ENCODE data around the gene C4orf33.
"Not testable (repeated sequence)": the region's sequence is repeated elsewhere in the genome, so short reads cannot be mapped to it uniquely, and the experiment has no call there.

Gene C4orf33, protein sequence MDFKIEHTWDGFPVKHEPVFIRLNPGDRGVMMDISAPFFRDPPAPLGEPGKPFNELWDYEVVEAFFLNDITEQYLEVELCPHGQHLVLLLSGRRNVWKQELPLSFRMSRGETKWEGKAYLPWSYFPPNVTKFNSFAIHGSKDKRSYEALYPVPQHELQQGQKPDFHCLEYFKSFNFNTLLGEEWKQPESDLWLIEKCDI

DNA sequence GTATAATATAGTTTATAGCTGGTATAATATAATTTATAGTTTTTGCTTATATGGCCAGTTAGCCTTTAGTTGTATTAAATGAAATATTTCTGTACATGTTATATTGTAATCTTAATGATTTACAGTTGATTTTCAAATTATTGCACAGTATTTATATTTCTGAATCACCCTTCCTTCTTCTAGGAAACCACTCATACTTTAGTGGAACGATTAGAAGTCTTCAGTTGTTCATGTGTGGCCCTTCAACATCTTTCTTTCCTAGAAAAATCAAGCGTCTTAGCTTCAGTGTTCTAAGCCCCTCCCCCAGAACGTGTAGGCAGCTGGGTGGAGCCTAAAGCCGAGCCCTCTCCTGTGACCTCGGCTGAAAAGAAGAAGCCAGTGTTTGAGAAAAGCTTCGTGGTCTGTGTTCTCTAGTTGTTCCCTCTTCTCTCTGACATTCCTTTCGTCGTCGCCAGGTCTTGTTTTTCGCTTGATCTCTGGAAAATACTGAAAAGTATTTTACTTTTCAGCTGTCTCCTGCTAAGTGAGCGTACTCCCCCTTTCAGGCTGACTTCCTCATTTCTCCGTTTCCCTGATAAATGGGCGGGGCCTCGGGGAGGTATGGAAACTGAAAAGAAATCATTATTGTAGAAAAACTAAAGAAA, at the start of gene C4orf33:
Gene C4orf33, plus strand, starts transcription at position 342 of the 644 bp plus-strand sequence. CDS start 6,459 bp downstream, outside the sequence.
- peak; percentile 41 for DNase-seq (ENCODE audit: low read depth)

DNA sequence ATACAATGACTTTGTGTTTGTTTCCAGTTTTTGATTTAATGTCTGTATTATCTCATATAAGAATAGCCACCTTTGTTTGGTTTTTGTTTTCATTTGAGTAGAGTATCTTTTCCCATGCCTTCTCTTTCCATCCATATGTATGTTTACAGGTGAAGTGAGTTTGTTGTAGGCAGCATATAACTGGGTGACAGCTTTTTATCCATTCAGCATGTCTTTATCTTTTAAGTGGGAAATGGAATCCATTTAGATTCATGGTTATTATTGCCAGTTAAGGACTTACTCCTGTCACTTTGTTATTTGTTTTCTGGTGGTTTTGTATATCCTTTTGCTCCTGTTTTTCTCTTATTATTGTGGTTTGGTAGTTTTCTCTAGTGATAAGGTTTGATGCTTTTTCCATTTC, 36.9 kb upstream of the C4orf33 start:
- no peak for DNase-seq (ENCODE audit: low read depth)

DNA sequence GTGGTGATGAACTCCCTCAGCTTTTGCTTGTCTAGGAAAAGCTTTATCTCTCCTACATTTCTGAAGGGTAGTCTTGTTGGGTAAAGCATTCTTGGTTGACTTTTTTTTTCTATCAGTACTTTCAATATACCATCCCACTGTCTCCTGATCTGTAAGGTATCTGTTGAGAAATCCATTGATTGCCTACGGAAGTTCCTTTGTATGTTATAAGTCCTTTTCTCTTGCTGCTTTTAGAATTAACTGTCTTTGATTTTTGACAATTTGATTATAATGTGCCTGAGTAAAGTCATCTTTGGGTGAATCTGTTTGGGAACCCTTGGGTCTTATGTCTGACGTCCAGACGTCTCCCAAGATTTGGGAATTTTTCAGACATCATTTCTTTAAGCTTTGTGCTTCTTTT, 33.4 kb upstream of the C4orf33 start:
- no peak for DNase-seq (ENCODE audit: low read depth)

DNA sequence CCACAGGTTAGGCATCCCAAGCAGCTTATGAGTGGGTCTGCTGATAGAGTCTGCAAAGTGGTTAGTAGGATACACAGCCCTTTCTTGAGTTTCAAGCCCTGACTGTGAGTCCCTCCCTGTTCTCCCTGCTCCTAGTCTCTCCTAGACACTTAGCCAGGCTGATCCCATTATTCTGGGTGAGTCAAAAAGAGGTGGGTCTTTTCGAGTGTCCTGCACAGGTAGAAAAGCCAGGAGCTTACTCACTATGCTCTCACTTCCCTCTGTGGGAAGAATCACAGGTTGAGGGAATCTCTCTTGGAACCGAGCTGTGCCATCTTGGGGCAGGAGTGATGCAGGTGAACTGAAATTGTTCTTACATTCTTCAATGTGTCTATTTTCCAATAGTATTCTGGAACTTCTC, 32.3 kb upstream of the C4orf33 start:
- no peak for DNase-seq (ENCODE audit: low read depth)

DNA sequence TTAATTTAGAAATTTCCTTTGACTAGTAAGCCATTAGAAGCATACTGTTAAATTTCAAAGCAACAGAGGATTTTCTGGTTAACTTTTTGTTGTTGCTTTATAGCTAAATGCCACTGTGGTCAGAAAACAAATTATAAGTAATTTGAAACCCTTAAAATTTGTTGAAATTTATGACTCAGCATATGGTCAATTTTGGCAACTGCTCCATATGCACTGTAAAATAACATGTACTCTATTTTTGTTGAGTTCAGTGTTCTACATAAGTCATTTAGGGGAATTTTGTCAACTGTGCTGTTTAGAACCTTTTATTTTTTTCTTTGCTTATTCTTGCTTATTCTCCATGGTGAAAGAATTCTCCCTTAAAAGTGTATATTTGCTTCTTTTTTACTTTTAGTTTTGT, 31.2 kb upstream of the C4orf33 start:
- DNase-seq (ENCODE audit: low read depth) = peak; percentile 26

DNA sequence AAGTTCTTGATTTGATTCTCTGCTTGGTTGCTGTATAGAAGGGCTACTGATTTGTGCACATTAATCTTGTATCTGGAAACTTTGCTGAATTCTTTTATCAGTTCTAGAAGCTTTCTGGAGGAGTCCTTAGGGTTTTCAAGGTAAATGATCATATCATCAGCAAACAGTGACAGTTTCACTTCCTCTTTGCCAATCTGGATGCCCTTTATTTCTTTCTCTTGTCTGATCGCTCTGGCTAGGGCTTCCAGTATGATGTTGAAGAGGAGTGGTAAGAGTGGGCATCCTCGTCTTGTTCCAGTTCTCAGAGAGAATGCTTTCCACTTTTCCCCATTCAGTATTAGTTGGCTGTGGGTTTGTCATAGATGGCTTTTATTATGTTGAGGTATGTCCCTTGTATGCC, 26.4 kb upstream of the C4orf33 start:
- not testable (repeated sequence) for DNase-seq (ENCODE audit: low read depth)

DNA sequence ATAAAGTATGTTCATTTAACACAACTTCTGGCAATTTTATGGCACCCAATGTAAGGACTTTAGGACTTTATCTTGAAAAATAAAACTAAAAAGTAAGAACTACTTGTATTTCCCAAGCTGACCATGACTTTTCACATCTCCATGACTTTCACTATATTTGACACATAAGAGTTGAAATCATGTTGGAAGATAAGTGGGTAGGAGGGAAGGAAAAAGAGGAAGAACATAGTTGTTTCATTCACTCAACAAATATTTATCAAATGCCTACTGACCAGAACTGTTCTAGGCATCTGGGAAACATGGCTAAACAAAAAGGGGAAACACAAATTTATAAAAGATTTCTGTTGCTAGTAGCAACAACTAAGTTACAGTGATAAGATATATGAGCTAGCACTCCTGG, 18.6 kb upstream of the C4orf33 start:
- no peak for DNase-seq (ENCODE audit: low read depth)

DNA sequence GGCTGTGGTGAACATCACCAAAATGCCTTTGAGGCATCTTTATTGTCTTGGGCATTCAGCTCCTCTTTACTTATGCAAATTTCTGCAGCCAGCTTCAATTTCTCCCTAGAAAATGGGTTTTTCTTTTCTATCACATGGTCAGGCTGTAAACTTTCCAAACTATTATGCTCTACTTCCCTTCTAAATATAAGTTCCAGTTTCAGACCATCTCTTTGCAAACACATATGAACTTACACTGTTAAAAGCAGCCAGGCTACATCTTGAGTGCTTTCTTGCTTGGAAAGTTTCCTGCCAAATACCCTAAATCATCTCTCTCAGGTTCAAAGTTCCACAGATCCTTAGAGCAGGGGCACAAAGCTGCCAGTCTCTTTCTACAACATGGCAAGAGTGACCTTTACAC, 15.8 kb upstream of the C4orf33 start:
- DNase-seq (ENCODE audit: low read depth) = no peak

DNA sequence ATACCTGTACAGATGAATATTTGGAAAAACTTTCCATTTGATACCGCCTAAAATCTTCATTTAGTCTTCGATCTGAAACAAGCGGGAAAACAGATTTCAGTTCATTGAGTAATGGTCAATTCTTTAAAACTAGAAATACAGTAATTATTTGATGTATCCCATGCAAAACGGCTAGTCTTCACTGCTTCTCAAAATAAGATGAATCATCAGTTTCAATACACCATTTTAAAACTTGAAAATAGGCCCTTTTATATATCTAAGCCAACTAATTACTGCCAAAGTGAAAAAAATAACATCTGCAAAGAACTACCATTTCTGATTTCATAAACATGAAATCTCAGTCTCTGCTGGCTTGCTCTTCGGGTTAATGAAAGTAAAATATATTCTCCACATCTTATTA, 13.7 kb upstream of the C4orf33 start:
- DNase-seq (ENCODE audit: low read depth) = no peak

DNA sequence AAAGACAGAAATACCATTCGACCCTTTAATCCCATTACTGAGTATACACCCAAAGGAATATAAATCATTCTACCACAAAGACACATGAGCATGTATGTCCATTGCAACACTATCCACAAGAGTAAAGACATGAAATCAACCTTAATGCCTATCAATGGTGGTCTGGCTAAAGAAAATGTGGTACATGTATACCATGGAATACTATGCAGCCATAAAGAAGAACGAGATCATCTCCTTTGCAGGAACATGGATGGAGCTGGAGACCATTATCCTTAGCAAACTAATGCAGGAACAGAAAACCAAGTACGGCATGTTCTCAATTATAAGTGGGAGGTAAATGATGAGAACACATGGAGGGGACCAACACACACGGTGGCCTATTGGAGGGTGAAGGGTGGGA, 10.5 kb upstream of the C4orf33 start:
- no peak for DNase-seq (ENCODE audit: low read depth)

DNA sequence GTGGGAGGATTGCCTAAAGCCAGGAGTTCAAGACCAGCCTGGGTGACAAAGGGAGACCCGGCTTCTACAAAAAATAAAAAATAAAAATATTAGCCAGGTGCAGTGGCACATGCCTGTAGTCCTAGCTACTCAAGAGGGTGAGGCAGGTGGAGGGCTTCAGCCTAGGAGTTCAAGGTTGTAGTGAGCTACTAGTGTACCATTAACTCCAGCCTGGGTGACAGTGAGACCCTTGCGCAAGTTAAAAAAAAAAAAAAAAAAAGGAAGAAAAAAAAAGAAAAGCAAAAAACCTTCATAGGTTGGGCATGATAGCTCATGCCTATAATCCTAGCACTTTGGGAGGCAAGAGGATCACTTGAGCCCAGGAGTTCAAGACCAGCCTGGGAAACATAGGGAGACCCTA, 8.4 kb upstream of the C4orf33 start:
- no peak for DNase-seq (ENCODE audit: low read depth)

DNA sequence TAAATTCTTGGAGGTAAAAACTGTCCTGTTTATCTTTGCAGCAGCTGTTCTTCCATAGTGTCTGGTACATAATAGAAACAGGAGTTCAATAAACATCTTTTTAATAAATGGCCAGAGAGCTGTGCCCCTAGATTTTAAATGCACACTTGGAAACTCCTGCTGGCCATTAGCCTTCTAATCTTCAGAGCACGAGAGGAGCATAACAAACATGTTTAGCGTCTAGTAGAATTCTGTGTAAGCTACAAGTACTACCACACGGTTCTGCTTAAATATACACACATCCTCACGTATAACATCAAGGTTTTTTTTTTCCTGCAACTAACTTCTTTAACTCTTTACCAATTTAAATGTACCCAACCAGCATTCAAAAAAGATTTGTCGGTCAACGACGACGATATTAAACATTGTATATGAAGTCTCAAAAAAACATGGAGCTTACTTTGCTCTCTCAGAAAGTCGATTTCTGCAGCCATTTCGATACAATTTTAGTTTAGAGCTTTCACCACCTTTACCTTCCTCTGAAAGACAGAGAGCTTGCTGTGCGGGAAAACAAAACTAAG, 3.2 kb upstream of the C4orf33 start:
- no peak for DNase-seq (ENCODE audit: low read depth)

DNA sequence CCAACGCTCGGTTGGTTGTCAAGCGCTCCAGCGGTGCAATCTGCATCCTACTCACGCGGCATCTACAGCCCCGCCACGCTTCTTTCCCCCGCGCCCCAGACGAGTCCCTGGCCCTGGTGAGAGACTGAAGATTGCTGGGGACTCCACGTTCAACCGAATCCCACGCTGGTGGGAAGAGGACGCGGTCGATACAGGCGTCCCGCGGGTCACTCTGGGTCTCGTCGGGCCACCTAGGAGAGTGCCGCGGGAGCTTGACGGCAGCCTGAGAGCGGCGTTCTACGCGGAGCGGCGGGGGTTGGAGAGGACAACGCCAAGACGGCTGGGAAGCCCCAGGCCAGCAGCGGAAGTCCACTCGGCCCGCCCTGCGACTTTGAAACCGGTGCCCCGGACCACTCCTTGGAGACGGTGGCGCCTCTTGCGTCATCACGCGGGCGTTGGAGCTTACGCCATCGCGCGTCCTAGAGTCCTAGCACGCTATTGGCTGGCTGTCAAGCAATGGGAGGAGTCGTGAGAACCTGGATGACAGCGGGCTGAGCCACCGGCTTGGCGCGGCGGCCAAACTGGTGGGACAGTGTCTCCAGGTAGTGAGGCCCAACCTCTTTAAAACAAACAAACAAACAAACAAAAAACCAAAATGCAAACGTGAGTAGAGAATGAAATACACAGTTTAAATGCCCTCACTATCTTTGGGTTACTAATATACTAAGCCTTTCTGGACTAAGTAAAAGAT, 2.6 kb upstream of the C4orf33 start, which contains the start of gene SCLT1:
Gene SCLT1, minus strand, starts transcription at position 349 of the 730 bp plus-strand sequence. CDS start 436 bp downstream, outside the sequence.
- peak; percentile 93 for DNase-seq (ENCODE audit: low read depth)

DNA sequence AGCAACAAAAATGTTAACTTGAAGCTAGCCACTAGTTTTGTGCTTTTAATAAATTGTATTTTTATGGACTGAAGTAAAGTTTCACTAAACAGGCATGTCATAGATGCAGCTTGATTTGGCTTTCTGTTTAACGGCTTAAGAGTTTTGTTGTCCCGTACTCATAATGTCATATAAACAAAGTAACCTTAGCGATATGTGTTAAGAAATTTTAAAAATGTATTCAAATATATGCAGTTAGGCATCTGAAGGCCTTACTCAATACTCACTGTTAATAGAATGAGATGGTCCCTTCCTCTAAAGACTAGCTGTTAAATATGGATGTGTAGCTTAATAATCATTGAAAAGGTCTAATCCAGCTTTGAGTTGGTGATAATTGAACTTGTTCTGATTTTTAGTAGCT, 1.6 kb upstream of the C4orf33 start:
- DNase-seq (ENCODE audit: low read depth) = no peak

DNA sequence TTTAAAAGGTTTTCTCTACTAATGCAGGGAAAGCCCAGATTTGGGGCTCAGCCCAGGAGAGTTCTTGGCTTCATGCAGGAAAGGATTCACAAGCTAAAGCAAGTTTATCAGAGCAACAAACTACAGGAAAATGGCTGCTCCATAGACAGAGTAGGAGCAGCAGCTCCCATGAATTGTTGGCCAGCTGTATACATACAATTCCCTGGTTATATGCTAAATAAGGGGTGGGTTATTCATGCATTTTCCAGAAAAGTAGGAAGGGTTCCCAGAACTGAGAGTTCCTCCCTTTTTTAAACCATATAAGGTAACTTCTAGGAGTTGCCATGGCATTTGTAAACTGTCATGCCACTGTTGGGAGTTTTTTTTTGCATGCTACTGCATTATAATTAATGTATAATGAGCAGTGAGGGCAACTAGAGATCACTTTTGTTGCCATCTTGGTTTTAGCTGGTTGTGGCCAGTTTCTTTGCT, 2.6 kb downstream of the C4orf33 start:
- DNase-seq (ENCODE audit: low read depth) = no peak

DNA sequence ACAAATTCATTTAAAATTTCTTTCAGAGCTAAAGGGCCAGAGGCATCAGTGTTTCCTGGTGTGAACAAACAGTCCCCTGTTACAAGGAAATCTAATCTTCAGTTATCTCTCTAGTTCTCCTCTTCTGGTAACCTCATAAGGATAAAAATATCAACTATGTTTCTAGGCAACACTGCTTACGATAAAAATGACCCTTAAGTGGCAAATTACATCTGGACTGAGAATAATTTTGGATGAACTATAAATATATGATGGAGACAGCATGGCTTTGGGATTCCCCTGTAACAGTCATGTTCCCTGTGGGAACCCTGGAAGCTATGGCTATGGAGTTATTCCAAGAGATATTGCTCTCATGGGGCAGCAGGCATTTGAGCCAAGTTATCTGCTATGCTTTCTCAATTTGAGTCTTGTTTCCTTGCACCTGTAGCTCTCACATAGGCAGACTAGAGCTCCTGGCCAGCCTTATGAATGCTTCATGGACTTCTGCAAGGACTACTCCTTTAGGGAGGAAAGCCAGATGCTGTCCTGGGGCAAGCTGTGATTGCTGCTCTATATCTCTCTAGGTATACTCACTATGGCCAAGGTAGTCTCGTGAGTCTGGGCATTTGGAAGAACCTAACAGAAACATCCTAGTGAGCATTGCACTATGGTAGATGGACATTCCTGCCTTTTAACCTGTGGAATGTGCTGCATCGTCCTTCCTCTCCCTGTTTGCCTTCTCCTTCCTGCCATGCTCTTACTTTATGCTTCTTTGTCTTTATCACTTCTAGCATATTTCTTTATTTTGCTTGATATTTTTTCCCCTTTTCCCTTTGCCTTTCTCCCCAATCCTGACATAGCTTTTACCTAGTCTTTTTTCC, 14.2 kb downstream of the C4orf33 start:
- DNase-seq (ENCODE audit: low read depth) = no peak

DNA sequence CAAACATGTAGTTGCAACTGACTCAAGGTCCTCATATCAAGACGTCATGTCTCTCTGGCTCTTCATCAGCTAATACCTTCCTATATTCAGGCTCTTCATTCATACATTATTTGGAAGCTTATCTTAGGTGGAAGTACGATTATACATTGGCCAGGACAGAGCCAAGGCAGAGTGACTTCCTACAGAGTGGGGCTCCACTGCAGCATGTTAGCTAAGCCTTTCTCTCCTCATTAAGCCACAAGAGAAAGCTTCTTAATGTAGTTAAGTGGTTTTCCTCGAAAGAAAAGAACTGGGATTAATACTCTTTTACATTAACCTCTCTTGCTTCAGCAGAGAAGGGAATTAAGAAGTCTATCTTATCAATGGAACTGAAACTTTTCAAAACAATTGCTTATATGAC, 15.0 kb downstream of the C4orf33 start:
- no peak for DNase-seq (ENCODE audit: low read depth)

DNA sequence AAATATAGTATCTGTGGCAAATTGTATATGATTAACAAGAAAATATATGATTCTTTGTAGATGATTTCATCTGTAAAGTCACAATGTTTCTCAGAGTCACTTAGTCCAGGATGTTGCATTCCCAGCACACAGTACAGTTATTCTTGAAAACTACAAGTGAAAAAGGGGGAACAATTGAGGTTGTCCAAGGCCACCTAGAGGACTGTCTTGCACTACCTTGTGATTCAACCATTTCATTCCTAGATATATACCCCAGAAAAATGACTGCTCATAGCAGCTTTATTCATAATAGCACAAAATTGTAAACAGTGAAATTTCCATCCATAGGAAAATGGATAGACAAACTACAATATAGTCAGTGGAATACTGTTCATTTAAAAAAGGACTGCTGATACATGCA, 16.0 kb downstream of the C4orf33 start:
- no peak for DNase-seq (ENCODE audit: low read depth)

DNA sequence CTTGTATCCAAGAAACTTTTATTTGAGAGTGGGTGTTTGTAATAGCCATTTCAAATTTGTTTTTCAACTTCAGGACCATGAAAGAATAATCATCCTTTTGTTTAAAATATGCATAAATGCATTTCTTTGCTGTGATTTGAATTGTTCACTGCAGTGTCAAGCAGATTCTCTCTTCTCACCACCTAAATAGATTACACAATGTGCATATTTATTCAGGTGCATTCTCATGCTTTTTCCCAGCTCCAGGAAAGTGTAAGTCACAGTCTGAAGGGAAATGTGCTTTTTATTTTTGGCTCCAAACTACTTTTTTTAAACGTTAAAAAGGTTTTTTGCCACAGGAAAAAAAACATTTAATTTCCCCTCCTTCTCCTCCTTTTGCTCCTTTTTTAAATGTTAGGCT, 17.5 kb downstream of the C4orf33 start:
- no peak for DNase-seq (ENCODE audit: low read depth)

DNA sequence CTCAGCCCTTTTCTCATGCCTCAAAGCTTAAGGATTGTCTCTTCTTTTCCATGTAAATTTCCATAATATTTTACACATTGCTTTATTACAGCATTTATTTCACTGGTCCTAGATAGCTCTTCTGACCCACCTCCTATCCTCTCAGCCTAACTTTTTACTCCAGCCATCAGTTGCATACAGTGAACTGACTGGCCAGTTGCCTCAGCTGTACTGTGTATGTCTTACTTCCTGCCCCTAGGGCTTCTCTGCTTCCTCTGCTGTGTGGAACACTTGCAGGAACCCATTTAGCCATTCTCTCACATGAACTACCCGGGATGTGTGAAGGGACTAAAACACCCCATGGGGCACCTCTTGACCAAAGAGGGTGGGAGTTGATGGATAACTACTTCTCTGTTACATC, 18.0 kb downstream of the C4orf33 start:
- no peak for DNase-seq (ENCODE audit: low read depth)

DNA sequence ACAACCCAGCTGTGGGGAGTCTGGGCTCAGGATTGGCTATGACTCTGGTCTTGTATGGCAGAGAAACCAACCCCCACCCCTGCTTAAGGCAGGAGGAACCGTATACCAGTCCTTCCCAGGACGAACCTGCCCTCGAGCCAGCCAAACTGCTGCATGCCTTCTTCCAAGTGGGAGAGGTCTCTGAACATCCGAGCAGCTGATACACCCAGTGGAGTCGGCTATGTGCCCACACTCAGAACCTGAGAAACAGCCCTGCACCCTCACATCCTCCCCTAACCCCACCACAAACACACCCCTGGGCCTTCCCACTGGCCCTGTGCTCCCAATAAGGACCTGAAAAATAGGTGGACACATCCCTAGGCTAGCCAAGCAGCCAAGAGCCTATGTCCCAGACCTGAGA, 21.8 kb downstream of the C4orf33 start:
- DNase-seq (ENCODE audit: low read depth) = no peak

DNA sequence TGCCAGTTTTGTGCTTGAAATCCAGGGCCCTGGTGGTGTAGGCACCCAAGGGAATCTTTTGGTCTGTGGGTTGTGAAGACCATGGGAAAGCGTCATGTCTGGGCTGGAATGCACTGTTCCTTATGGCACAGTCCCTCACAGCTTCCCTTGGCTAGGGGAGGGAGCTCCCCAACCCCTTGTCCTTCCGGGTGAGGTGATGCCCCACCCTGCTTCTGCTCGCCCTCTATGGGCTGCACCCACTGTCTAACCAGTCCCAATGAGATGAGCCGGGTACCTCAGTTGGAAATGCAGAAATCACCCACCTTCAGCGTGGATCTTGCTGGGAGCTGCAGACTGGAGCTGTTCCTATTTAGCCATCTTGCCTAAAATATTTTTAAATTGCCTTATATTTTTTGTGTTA, 30.7 kb downstream of the C4orf33 start:
- not testable (repeated sequence) for DNase-seq (ENCODE audit: low read depth)
